HG02885 (cell line): Measurements from ENCODE around the gene ZBTB44.

Source experiments
- ATAC-seq: cut with Tn5 transposase; IDR thresholded peaks from one replicate; pipeline ENCODE4 v1.9.1; 2021; ENCODE audit warnings: mild to moderate bottlenecking; ENCODE audit not compliant: unreplicated experiment, poor library complexity

ZBTB44 gene

DNA sequence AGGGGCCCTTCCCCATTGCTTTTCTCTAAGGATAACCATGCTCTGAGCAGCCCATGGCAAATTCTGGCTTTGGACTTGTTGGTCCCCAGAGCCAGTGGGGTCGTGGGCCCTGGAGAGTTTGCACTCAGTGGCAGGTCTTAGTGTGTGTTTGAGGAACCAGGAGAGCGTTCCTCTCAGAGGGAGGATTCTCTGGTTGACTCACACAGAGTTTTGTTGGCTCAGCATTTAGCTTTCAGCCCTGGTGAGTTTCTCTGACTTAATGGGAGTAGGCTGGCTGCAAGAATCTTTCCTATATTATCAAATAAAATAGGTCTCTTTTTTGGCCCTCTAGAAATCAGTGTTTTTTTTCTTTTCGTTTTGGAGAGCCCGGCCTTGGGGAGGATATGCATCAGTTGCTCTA, 134.2 kb downstream of the ZBTB44 start:
- peak; percentile 67 for ATAC-seq

DNA sequence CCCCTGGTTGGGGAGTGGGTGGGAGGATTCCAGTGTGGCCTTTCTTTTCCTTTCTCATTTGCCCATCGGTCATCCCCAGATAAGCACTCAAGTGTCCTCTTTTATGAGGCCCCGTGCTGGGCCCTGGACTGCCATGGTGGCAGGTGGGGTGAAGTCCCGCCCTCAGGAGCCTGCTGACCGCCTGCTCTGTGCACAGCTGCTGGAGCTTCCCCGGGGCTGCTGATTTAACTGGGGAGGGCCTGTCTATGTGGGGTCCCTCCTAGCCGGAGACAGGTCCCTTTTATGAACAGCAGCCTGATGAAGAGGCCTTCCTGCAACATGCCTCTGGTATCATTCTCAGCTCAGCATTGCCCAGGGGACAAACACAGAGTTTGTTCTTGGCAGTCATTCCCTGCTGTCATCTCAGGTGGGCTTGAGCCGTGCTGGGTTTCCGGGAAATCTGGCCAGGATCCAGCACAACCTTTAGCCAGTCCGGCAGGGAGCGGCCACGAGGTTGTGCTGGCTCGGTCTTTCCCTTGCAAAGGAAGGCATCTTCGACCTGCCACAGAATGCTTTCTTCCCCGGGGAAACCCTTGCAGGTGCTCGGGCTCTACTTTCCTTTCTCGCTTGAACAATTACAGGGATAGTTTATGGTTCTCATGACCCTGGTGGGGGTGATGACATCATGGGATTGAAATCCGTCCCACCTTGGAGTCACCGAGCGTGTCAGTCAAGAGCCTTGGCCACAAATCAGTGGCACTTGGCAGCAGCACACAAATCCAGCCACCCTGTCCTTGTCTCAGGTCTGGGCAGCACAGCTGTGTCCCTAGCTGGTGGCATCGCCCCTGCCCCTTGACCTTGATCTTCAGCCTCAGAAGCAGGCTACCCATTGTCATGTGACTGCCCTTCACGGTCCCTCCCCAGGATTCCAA, 135.1 kb downstream of the ZBTB44 start:
- no peak for ATAC-seq

DNA sequence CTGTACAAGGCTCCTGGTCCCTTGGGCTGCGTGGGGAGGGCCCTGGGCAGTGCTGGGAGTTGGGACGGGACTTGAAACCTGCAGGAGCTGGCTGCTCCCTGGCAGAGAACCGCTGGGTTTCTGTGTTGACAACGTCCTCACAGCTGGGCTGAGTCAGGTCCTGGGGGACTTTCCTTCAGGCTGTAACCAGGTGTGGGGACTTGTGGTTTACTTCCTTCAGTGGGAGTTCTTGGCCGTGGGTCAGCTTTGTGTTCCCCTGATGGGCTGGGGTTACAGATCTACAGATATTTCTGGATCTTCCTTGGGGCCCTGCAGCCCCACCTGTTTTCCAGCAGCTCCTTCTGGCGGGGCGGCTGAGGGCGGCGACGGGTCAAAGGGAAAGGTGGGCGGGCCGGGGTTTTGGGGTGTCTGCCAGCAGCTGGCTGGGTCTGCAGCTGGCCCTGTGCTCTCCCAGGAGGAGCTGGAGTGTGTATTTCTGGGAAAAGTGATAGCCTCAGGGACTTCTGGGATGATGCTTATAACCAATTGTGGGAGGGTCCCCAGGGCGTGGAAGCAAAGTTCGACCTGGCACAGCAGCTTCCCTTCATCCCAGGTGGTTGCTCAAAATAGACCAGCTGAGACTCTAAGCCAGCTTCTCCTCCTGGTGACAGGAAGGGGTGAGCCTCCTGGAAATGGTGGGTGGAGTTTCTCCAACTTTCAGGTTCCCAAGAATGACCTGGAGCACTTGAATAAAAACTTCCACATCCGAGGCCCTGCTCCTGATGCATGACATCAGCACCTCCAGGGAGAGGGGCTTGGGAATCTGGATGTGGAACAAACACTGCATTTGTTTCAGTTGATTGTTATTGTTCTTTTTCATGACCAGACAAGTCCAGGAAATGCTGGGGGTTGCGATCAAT, 136.0 kb downstream of the ZBTB44 start:
- ATAC-seq: no peak

DNA sequence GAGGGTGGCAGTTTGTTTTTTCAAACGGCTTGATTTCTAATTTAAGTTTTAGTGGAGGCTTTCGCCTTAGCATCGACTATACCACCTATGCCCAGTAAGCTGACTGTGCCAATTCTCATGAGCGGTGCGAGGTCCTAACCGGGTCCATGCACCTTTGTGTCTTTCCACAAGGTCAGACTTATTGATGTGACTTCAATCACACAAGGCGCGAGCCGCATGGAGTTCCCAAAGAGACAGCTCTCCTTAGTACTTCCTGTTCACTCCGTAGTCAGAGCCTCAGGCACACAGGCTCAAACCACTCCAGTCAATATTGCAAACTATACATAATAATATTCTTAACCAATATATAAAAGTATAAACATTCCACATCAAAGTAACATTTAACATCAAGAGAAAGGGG, 136.9 kb downstream of the ZBTB44 start:
- no peak for ATAC-seq
